Activated T-helper 1 cell treated with anti-CD3 and anti-CD28 coated beads, Interleukin-2, amount 50 U/mL, for 16 hours (primary cell): Measurements from ENCODE around the gene HIVEP3.

Experiments
- DNase-seq, 2 donors: peaks; one replicate each; pipeline ENCODE4 v3.0.0-alpha.2; 2020; ENCODE audit warnings: low read depth in 1 of 2, low spot score in 1 of 2

Gene HIVEP3

DNA sequence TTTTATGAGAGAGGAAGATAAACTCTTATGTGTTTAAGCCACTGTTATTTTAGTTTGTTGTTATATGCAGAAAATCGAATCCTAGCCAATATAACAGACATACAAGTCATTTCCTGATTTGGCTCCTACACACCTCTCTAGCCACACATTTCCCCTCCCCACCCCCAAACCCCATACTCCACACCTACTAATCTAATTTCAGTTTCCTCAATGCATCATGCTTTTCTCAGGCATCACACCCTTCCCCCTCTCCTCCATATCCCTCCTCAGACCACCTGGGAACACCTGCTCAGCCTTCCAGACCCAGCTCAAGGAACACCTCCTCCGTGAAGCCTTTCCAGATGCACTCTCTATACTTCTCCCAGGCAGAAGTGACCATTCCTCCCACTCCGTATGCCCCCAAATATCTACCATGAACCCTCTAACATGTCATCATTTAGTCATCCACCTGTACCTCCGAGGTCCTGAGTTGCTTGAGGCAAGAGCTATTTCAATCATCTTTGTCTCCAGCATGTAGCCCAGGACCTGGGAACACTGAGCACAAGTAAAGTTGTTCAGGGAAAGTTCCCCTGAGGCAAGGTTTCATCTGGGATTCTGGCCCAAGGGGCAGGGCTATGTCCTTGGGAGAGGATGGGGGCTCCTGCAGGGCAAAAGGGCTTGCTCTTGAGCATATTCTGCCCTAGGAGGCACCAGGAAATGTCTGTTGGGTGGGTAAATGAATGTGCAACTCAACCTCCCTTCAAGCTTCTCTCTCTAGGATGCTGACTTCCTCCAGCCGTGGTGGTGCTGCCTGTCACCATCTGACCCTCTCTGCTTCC is 126.8 kb downstream of the HIVEP3 start:
- DNase-seq, result no peak

DNA sequence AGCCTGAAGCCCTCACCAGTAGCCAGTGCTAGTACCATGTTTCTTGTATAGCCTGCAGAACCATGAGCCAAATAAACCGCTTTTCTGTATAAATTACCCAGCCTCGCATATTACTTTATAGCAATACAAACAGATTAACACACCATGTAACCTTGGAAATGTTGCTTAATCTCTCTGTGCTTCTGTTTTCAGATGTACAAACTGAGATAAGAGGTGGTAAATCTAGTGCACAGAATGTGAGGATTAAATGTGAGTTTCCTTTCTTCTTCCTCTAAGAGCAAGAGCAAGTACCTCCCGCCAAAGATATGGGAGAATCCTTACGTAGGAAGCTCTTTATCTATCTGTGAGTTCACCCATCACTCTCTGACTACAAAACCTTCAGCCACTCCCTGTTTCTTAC is 128.4 kb downstream of the HIVEP3 start:
- no peak for DNase-seq

DNA sequence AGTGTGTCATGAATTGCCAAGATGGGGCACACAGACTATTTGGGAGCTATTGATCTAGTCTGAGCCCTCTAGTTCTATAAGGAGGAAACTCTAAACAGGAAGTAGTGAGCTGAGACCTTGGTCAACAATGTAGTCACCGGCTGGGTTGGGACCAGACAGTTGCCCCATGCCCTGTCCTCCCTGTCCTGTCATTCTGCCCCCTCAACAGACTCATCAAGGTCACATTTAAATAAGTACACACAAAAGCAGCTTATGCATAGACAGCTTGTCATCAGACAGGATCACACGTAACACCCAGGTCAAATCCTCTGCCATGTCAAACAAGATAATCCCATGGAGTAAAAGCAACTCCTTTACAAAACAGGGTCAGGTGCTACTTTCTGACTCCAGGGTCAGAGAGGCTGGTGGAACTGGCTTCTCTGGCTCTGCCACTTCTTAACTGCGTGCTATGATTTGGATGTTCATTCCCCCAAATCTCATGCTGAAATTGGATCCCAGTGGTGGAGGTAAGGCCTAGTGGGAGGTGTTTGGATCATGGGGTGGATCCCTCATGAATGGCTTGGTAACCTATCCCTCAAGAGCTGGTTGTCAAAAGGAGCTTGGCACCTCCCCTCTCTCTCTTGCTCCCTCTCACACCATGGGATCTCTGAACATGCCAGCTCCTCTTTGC is 128.9 kb downstream of the HIVEP3 start:
- no peak for DNase-seq

DNA sequence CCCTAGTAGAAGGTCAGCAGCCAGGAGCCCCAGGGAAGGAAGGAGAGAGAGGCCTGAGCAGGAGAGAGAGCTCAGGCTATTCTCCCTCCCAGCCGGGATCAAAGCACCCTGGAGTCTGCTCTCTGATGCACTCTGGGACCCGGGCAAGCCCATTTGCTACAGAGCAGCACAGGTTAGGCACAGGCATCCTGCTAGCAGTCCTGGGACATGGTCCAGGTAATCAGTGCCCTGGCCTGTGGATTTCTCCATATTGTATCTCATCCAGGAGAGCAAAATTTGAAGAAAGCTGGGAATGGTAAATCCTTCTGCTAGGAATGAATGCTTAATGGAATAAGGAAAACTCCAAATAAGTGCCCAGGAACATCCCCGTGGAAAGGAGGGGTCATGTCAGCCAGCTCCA is 130.3 kb downstream of the HIVEP3 start:
- DNase-seq, result no peak

DNA sequence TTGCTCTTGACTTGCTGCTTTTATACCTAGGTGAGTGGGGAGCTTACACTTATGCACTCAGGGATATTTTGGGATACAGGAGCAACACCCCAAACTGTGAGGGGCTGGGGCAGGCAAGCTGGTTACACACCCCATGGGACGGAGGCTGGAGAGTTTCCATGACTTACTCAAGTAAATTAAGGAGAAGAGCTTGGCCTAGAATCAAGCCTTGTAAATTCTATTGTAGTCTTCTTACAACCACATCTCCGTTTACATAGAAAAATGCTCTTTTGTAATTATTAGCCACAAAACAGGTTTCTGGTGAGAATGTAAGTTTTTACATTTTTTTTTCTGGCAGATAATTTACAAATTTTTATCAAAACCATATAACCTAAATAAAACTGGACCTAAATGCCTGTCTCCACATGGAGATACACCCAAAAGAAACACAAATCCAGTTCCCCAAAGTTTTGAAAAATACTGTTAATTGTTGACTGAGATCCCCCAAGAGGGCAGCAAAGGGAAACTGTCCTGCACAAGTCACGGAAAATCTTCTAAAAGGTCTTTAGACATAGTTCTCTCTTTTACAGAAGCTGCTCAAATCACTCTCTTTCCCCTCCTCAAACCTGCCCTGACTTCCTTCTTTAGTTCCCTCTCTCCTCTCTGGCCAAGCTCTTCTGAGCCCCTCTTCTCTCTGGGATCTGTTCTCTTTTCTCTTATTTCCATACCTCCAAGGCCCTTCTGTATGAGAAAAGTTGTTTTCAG is 134.0 kb downstream of the HIVEP3 start:
- DNase-seq, result no peak

DNA sequence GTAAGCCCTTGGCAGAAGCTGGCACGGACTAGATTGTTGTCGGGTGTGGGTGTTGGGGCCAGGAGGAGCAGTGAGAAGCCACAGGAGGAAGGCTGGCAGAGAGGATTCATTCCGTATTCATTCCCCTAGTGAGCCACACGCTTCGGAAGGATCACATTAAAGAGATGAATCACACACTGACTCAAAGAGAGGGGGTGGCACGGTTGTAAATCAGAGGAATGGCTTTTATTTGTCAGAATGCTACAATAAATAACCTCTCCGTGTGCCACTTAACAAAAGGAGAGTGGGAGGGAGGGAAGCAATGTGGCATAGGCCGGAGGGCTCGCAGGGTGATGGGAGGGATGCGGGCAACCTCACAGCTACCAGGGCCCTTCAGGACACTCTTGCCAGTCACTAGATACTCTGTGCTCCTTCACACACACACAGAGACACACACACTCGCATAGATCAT is 135.5 kb downstream of the HIVEP3 start:
- no peak for DNase-seq

DNA sequence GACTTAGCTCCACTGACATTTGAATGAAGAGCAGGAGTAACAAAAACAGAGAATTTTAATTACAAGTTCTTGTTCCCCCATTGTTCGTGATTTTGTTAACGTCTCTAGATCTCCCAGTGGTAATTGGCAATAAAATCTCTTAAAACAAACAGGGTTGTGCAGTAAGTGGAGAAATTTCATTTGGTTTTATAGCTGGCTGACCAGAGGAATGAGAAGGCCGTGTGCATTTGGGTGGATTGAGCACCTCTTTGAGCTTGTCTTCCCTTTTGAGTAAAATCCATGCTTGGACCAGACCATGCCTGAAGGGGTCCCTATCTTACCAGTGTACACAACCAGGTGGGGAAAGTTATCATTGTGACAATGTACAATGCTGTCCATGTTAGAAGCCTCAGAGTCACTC is 137.8 kb downstream of the HIVEP3 start:
- no peak for DNase-seq

DNA sequence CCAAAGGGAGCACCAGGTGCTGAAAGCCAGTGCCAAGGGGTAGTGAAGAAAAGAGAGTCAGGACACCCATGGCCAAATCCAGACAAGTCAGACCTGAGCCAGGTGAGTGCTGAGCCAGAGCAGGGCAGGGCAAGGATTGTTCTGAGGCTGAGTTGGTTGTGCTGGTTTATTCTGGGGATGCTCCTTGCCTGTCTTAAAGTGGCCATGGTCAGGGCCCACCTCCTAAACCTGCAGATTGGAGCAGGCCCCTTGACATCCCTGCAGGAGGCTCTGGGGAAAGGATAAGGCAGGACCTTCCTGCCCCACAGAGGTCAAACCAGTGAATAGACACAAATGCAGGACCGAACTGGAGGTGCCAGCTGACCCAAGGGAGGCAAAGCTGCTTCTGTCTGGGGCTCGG is 138.4 kb downstream of the HIVEP3 start:
- DNase-seq, result no peak

DNA sequence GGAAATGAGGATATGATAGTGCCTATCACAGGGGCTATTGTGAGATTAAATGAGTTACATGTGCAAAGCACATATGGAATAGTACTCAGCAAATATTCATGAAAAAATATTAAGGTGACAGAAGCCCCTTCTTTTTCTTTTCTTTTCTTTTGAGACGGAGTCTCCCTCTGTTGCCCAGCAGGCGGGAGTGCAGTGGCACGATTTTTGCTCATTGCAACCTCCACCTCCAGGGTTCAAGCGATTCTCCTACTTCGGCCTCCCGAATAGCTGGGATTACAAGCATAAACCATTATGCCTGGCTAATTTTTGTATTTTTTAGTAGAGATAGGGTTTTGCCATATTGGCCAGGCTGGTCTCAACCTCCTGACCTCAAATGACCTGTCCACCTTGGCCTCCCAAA is 139.4 kb downstream of the HIVEP3 start:
- no peak for DNase-seq

DNA sequence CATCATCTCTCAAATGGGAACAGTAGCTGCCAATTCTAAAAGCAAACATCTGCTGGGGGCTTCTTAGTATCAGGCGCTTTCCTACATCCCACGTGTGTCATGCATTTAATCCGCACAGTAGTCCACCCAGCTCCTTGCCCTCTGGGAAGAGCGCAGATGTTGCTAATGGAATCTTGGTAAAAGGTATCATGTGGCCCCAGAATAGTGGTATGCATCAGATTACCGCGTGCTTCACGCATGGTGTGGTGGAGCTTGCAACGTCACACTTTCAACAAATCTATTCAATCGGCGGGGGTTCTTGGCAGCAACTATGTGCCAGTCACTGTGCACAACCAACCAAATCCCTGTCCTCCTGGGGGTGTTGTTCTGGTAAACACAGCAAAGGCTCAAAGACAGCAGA is 141.0 kb downstream of the HIVEP3 start:
- DNase-seq, result no peak

DNA sequence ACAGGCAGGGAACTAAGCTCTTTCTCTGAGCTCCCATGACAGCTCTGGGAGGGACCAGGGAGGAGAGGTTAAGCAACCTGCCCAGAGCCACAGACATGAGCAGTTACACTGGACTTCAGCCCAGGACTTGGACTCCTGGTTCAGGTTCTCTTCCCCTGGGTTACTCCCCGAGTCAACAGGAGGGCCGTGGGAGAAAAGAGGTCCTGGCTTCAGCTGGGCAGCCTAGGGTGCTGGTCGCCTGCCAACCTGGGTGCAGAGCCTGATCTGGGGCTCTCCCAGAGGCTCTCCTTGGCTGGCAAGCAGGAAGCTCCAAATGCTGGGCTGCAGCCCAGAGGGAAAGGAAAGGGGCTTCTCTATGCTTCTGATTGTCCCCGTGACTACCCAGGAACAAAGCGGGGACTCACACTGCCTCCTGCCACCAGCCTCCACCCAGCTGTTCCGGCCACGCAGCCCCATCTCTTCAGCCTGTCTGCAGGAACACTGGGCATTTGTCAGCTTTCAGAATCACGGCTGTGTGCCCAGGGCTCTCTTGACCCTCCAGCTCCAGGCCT is 141.8 kb downstream of the HIVEP3 start:
- no peak for DNase-seq

DNA sequence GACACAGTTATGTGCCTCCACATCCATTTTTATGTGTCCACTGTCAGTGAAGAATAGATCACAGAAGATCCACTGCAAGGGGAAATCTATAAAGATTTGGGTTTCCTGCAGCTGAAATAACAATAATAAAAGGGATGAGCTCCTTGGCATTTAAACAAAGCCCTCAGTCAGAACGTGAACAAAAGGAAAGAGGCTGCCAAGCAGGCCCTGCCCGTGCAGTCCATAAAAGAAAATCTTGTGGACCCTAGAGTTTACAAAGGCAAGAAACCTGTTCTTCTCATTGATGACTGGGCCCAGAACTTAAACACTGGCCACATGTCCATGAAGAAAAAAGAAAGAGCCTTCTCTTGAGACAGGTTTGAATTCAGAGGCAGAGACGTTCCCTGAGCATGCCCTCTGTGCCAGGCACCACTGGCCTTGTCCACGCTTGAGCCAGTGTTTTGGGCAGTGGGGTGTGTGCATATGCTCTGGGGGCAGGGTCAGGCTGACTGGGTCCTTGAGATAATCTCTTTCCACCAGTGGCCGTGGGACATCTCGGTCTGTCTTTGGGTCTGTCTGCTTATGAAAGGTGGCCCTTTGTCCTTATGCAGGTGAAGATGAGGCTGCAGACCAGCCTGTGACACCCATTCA is 142.7 kb downstream of the HIVEP3 start:
- DNase-seq, result no peak

DNA sequence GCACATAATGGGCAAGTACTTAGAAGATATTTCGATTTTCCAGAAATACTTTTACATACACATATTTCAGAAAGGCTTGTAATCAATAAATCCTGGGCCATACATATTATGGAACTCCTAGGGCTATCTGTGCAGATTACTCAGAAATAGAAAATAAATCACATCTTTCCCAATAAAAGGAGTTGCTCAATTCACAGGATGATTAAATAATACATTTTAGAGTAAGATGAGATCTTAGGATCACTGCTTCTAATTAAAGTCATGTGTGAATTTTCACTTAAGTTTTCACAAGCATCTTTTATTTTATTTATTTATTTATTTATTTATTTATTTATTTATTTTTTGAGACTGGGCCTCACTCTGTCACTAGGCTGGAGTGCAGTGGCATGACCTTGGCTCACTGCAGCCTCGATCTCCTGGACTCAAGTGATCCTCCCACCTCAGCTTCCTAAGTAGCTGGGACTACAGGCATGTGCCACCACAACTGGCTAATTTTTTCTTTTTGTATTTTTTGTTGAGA is 144.2 kb downstream of the HIVEP3 start:
- DNase-seq, result no peak

DNA sequence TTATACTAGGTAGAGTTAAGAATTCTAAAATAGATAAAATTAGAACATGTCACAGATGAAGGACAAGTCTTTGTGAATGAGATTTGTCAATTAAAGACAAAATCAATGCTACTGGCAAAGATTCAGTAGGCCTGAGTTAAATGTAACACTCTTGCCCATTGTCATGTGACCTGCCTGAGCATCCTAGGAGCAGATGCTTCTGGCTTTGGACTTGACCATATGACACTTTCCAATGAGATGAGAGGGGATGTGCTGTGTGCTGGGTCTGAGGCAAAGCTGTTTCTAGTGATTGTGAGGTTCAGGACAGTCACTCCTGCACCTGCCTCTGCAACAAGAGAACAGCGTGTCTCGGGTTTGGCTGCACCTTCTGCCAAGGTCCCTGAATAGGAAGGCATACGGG is 144.9 kb downstream of the HIVEP3 start:
- no peak for DNase-seq

DNA sequence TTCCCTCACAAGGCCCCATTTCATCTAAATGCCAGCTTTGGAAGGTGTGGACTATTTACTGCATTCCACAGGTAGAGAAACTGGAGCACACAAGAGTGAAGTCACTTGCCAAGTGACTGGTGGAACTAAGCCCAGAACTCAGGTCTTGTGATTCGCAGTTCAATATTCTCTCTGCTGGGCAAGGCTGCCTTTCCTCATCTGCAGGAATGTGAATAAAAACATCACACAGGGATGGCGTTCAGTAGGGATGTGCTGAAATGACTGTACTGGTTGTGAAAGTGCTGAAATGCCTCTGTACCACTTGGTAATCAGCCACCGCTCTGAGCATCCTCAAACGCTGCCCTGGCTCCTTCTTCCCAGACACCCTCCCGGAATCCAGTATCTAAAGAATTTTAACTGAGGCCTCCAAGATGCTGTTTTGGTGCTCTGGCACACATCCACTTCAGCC is 145.6 kb downstream of the HIVEP3 start:
- no peak for DNase-seq

DNA sequence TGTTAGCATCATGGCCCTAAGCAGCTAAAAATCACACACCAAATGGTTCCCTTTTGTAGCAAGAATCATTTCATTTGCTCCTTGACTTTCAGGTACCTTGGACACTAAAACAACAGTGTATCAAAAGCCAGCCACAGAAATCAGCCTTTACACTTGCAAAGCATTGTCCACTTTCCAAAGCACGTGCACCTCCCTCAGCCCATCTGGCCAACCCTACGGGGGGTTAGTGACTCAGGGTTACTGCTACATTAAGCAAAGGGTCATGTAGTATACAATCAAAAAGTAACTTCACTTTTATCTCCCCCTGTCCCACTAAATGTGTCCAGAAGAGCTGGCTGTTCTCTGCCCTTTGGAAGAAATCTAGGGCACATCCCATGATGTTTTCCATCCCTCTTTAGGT is 149.7 kb downstream of the HIVEP3 start:
- DNase-seq, result no peak

DNA sequence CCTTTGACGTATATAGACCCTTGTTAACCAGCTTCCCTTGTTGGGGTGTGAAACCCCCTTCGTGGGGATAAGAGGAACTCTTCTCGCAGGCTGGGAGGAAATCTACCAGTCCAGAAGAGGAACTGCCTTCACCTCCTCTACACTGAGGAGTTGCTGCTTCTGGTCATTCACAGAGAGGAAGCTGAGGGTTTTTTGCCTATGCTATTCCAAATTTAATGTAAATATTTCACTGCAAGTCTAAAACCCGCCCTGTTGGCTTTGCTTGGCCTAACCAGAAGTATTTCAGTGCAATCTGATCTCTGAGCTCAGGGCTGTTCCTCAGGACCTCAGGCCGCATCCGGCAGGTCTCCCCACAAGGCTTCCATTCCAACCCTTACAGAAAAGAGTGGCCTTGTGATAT is 150.1 kb downstream of the HIVEP3 start:
- DNase-seq, result no peak

DNA sequence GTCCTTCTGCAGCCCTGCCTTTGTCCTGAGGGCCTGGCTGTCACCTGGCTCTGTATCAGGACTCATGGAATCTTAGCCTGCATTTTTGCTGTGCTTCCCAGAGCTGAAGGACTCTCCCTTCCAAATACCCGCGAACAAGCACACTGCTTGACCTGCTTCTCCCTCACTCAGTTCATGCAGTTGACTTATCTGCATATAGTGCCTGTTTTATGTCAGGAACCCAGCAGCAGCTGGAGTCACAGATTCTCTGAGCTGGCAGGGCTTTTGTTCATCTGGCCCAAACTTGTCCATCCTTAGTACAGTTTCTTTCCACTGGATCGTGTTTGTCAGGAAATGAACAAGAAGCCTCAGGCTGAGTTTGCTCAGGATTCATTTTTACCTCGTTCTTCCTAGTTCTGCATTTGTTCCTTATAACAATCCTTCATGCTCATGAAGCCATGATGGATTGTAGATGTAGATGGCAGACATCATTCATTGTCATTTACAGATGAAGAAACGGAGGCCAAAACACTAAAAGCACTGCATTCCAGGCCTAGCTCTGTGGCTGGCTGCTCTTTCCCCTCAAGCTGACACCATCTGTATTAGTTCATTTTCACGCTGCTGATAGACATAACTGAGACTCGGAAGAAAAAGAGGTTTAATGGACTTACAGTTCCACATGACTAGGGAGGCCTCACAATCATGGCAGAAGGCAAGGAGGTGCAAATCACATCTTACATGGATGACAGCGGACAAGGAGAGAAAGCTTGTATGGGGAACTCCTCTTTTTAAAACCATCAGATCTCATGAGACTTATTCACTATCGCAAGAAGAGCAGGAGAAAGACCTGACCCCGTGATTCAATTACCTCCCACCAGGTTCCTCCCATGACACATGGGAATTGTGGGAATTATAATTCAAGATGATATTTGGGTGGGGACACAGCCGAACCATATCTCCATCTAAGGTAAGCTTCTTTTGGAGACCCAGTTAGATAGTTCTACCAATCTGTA is 150.9 kb downstream of the HIVEP3 start:
- DNase-seq, result no peak

DNA sequence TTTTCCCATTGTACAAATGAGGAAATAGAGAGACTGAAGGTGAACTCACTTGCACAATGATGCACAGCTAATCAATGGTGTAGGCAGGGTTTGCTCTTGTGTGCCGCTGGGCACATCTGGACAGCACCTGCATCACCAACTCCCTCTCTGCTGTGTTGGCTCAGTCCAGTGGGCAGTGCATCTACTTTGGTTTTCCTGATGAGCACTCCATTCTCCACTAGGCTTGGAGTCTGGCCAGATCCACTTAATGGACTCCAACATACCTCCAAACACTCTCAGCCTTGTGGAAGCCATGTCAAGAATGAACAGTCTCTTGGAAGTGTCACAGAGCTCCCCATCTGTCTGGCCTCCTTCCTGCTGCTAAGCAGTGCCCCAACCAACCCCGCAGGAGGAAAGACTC is 152.2 kb downstream of the HIVEP3 start:
- no peak for DNase-seq

DNA sequence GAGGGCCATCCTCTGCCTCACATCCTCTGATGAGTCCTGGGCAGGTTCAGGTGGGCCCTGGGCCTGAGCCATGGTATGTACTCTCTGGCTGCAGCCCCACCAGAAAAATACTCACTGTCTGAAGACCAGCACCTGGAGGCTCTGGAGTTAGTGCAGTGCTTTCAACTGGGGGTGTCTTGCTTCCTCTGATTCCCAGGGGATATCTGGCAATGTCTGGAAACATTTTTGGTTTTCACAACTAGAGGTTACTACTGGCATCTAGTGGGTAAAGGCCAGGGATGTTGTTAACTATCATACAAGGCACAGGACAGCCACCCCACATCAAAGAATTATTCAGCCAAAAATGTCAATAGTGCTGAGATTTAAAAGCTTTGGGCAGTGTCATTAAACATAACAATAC is 152.7 kb downstream of the HIVEP3 start:
- DNase-seq, result no peak
